Fibroblast of lung (primary cell): ENCODE results near the gene RMND5A.

ENCODE experiments used
- CTCF ChIP-seq, 2 donors: IDR thresholded peaks in 1 of 2; conservative IDR thresholded peaks in 1 of 2; 1 replicate in 1 of 2; 2 replicates in 1 of 2; pipeline ENCODE4 v1.5.1; 2011 to 2012; ENCODE audit warnings: low read length in 2 of 2, control low read depth in 1 of 2, inconsistent platforms in 1 of 2, low read depth in 1 of 2, mild to moderate bottlenecking in 1 of 2
- EZH2 ChIP-seq: IDR thresholded peaks from 2 replicates; pipeline ENCODE4 v1.5.1; 2012; ENCODE audit warnings: low read length, control low read depth, mild to moderate bottlenecking; ENCODE audit errors: missing control alignments

DNA sequence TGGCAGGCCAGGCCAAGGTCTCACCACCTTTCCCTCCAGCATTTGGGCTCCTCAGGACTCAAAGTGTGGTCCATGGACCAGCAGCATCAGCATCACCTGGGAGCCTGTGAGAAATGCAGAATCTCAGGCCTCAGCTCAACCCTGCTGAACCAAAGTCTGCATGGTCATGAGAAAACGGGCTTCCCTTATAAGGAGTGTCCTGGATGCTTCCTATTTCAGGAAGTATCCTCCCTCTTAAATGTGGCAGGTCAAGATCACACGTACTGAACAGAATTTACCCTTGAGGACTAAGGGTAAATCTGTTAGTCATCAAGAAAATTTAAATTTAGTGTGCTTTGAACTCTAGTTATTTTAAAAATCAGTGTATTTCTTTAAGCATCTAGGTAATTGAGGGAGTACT is 58.9 kb downstream of the RMND5A start:
- TF ChIP-seq CTCF (conservative IDR thresholded peaks at IDR 0.05 in 1 of 2, IDR thresholded peaks at IDR 0.05 in 1 of 2; ENCODE audit: low read depth in 1 of 2, low read length in 2 of 2) (no peak), EZH2 (no peak)
